H9 (cell line): Measurements from ENCODE around the gene FST. TPM values are rescaled to one million over a fixed set of nuclear protein-coding genes. Genes with fewer than 3 reads are reported as not detected.

Experiments used
- DNase-seq: peaks from one replicate; pipeline ENCODE4 v3.0.0-alpha.2; 2017
- H2AFZ ChIP-seq: one replicate; pipeline ENCODE4 v1.6.1; 2013; ENCODE audit warnings: mild to moderate bottlenecking, low read length, control low read depth, moderate library complexity
- H2AK5ac ChIP-seq: 2 replicates; pipeline ENCODE4 v1.6.1; 2013; ENCODE audit warnings: low read length, control low read depth, mixed read lengths; ENCODE audit not compliant: insufficient read length
- H2BK120ac ChIP-seq: one replicate; pipeline ENCODE4 v1.6.1; 2013; ENCODE audit warnings: low read depth, mild to moderate bottlenecking, low read length, control low read depth, inconsistent platforms; ENCODE audit not compliant: poor library complexity, severe bottlenecking
- H2BK12ac ChIP-seq: 2 replicates; pipeline ENCODE4 v1.6.1; 2013; ENCODE audit warnings: low read length, control low read depth, mixed read lengths, low read depth; ENCODE audit not compliant: insufficient read length
- H2BK15ac ChIP-seq: 2 replicates; pipeline ENCODE4 v1.6.1; 2013; ENCODE audit warnings: low read depth, low read length, control low read depth
- H2BK20ac ChIP-seq: one replicate; pipeline ENCODE4 v1.6.1; 2013; ENCODE audit warnings: low read depth, mild to moderate bottlenecking, low read length, control low read depth, inconsistent platforms; ENCODE audit not compliant: poor library complexity, severe bottlenecking
- H2BK5ac ChIP-seq: 2 replicates; pipeline ENCODE4 v1.6.1; 2013; ENCODE audit warnings: low read length, control low read depth, mixed read lengths; ENCODE audit not compliant: insufficient read length
- H3K14ac ChIP-seq: 2 replicates; pipeline ENCODE4 v1.6.1; 2013; ENCODE audit warnings: low read length, control low read depth; ENCODE audit not compliant: insufficient read depth
- H3K18ac ChIP-seq: 2 replicates; pipeline ENCODE4 v1.6.1; 2013; ENCODE audit warnings: low read depth, mild to moderate bottlenecking, mixed read lengths, low read length, control low read depth; ENCODE audit not compliant: insufficient read length
- H3K23ac ChIP-seq: 2 replicates; pipeline ENCODE4 v1.6.1; 2013; ENCODE audit warnings: low read length, control low read depth, mixed read lengths, low read depth; ENCODE audit not compliant: insufficient read length
- H3K23me2 ChIP-seq: 2 replicates; pipeline ENCODE4 v1.6.1; 2013; ENCODE audit warnings: low read depth, mild to moderate bottlenecking, mixed read lengths, low read length, control low read depth; ENCODE audit not compliant: insufficient read length, poor library complexity, severe bottlenecking
- H3K27ac ChIP-seq: 2 replicates; pipeline ENCODE4 v1.5.1; 2013; ENCODE audit warnings: low read length, control low read depth, mixed read lengths, low read depth; ENCODE audit not compliant: insufficient read length
- H3K27me3 ChIP-seq: 2 replicates; pipeline ENCODE4 v1.6.1; 2013; ENCODE audit warnings: low read length, control low read depth, inconsistent platforms; ENCODE audit not compliant: insufficient read depth
- H3K4ac ChIP-seq: 2 replicates; pipeline ENCODE4 v1.6.1; 2013; ENCODE audit warnings: low read depth, mild to moderate bottlenecking, control low read depth, inconsistent platforms, low read length, moderate library complexity
- H3K4me1 ChIP-seq: 2 replicates; pipeline ENCODE4 v1.6.1; 2013; ENCODE audit warnings: low read length, control low read depth, inconsistent platforms; ENCODE audit not compliant: insufficient read depth
- H3K4me2 ChIP-seq: 2 replicates; pipeline ENCODE4 v1.6.1; 2013; ENCODE audit warnings: low read length, control low read depth, mixed read lengths; ENCODE audit not compliant: insufficient read length, insufficient read depth
- H3K56ac ChIP-seq: 2 replicates; pipeline ENCODE4 v1.6.1; 2013; ENCODE audit warnings: low read depth, mild to moderate bottlenecking, mixed read lengths, low read length, control low read depth; ENCODE audit not compliant: insufficient read length
- H3K79me1 ChIP-seq: 2 replicates; pipeline ENCODE4 v1.6.1; 2013; ENCODE audit warnings: low read depth, mild to moderate bottlenecking, moderate library complexity, low read length, control low read depth, inconsistent platforms; ENCODE audit not compliant: insufficient read depth, poor library complexity, severe bottlenecking
- H3K79me2 ChIP-seq: 2 replicates; pipeline ENCODE4 v1.6.1; 2013; ENCODE audit warnings: low read length, control low read depth, inconsistent platforms; ENCODE audit not compliant: insufficient read depth
- H3K9ac ChIP-seq: 2 replicates; pipeline ENCODE4 v1.6.1; 2013; ENCODE audit warnings: low read length, control low read depth, mixed read lengths; ENCODE audit not compliant: insufficient read length; ENCODE audit errors: extremely low read depth
- H3K9me3 ChIP-seq: one replicate; pipeline ENCODE4 v1.6.1; 2013; ENCODE audit warnings: low read depth, low read length, inconsistent platforms; ENCODE audit not compliant: control insufficient read depth
- H3T11ph ChIP-seq: one replicate; pipeline ENCODE4 v1.6.1; 2013; ENCODE audit warnings: mild to moderate bottlenecking, low read length, control low read depth, inconsistent platforms
- H4K20me1 ChIP-seq: one replicate; pipeline ENCODE4 v1.6.1; 2013; ENCODE audit not compliant: control insufficient read depth, insufficient read length, insufficient read depth
- H4K5ac ChIP-seq: 2 replicates; pipeline ENCODE4 v1.6.1; 2013; ENCODE audit warnings: low read depth, mild to moderate bottlenecking, mixed read lengths, low read length, control low read depth; ENCODE audit not compliant: insufficient read length
- H4K8ac ChIP-seq: replicated peaks from 2 replicates; pipeline ENCODE4 v1.6.1; 2013; ENCODE audit warnings: low read length, control low read depth, mixed read lengths, low read depth; ENCODE audit not compliant: insufficient read length
- H4K91ac ChIP-seq: 2 replicates; pipeline ENCODE4 v1.6.1; 2013; ENCODE audit warnings: low read depth, mild to moderate bottlenecking, moderate library complexity, mixed read lengths, low read length, control low read depth; ENCODE audit not compliant: insufficient read length
- H3K27ac Mint-ChIP-seq, 3 experiments: 2 replicates in 2 of 3; 3 replicates in 1 of 3; pipeline ENCODE4 v1.8.0; 2020 to 2021; ENCODE audit warnings: mixed read lengths in 3 of 3, mild to moderate bottlenecking in 1 of 3, moderate library complexity in 1 of 3
- H3K27me3 Mint-ChIP-seq: 2 replicates; pipeline ENCODE4 v1.8.0; 2021; ENCODE audit warnings: low read depth, mild to moderate bottlenecking, moderate library complexity, mixed read lengths
- H3K36me3 Mint-ChIP-seq, 3 experiments: 2 replicates in 2 of 3; 3 replicates in 1 of 3; pipeline ENCODE4 v1.8.0; 2020 to 2021; ENCODE audit warnings: low read depth in 3 of 3, mixed read lengths in 3 of 3; ENCODE audit not compliant: insufficient read depth in 1 of 3
- H3K4me1 Mint-ChIP-seq, 2 experiments: 2 replicates each; pipeline ENCODE4 v1.8.0; 2020; ENCODE audit warnings: mixed read lengths in 2 of 2
- H3K4me3 Mint-ChIP-seq, 2 experiments: 2 replicates in 1 of 2; 3 replicates in 1 of 2; pipeline ENCODE4 v1.8.0; 2020 to 2021; ENCODE audit warnings: mild to moderate bottlenecking in 2 of 2, mixed read lengths in 2 of 2, moderate library complexity in 1 of 2
- H3K9me3 Mint-ChIP-seq, 2 experiments: 2 replicates in 1 of 2; 3 replicates in 1 of 2; pipeline ENCODE4 v1.8.0; 2020; ENCODE audit warnings: mild to moderate bottlenecking in 2 of 2, mixed read lengths in 2 of 2, moderate library complexity in 1 of 2
- CTCF ChIP-seq: fragments of 200-600 bp; sonication (generic); conservative IDR thresholded peaks from 3 replicates; pipeline ENCODE4 v1.8.0; 2021; ENCODE audit warnings: antibody characterized with exemption, mild to moderate bottlenecking
- WGBS: extraction: QIAGEN DNeasy Blood & Tissue Kit; methylation state at CpG from one replicate; pipeline ENCODE4 v1.1.7; 2013; ENCODE audit warnings: missing lambda C conversion rate, low lambda C conversion rate, mixed read lengths; ENCODE audit not compliant: insufficient read length; ENCODE audit errors: extremely low coverage; 5-methylcytosine and 5-hydroxymethylcytosine counted together
- total RNA-seq: library from RNA; stranded (reverse); gene quantifications from 2 replicates; pipeline ENCODE4 v1.2.1, GENCODE V29; 2021

The FST gene
- total RNA-seq, 1 experiment from 2014 or later: 111 TPM

- H3T11ph ChIP-seq: no peak overlapping the region
- no peak overlapping the region for H2BK12ac ChIP-seq
- H2BK15ac ChIP-seq: no peak overlapping the region
- H3K79me2 ChIP-seq: no peaks in the 10 kb centered on the region
- no peak overlapping the region for H3K23ac ChIP-seq
- Mint-ChIP-seq H3K27ac (no peak overlapping the region), H3K36me3 (no peaks in the 10 kb centered on the region), H3K4me3 (no peak overlapping the region), H3K27me3 (no peaks in the 10 kb centered on the region), H3K9me3 (no peaks in the 10 kb centered on the region), H3K4me1 (peaks cover 14 to 19% of the 10 kb centered on the region in 2 experiments)
- no peaks in the 10 kb centered on the region for H3K9me3 ChIP-seq
- H3K18ac ChIP-seq: no peak overlapping the region
- H3K9ac ChIP-seq: no peak overlapping the region
- no peak overlapping the region for H4K91ac ChIP-seq
- H3K23me2 ChIP-seq: no peaks in the 10 kb centered on the region
- H2BK120ac ChIP-seq: no peak overlapping the region
- H2BK20ac ChIP-seq: no peak overlapping the region
- no peak overlapping the region for H3K4ac ChIP-seq
- H2AK5ac ChIP-seq: no peak overlapping the region
- H4K20me1 ChIP-seq: no peaks in the 10 kb centered on the region
- no peak for DNase-seq
- H3K27me3 ChIP-seq: no peaks in the 10 kb centered on the region
- no peak overlapping the region for H4K8ac ChIP-seq
- WGBS: no CpG with 5 or more reads among the region's 1 CpG
- H3K4me2 ChIP-seq: no peak overlapping the region
- no peak for TF ChIP-seq CTCF
- no peak overlapping the region for H3K27ac ChIP-seq
- no peaks in the 10 kb centered on the region for H3K79me1 ChIP-seq
- H3K14ac ChIP-seq: no peak overlapping the region
- H2BK5ac ChIP-seq: no peak overlapping the region
- H3K4me1 ChIP-seq: peaks cover 2% of the 10 kb centered on the region
- no peak overlapping the region for H2AFZ ChIP-seq
- no peak overlapping the region for H4K5ac ChIP-seq
- no peak overlapping the region for H3K56ac ChIP-seq
These were observed 31.6 kb upstream of the FST start for GRCh38 chr5:53448851-53449250.
